Tibial nerve (tissue), 3 donors: ENCODE data around the gene INF2.
"Not testable (repeated sequence)": the region's sequence is repeated elsewhere in the genome, so short reads cannot be mapped to it uniquely, and the experiment has no call there.

Experiments
- POLR2A ChIP-seq, 2 donors: fragments of 450-650 bp; IDR thresholded peaks; one replicate each; pipeline ENCODE4 v1.6.1; 2017; ENCODE audit warnings: antibody characterized with exemption in 2 of 2, mild to moderate bottlenecking in 2 of 2, moderate library complexity in 2 of 2
- TF ChIP-seq, protein P1 (sequence below), 5 experiments: fragments of 200-600 bp in 3 of 5; fragments of 450-650 bp in 2 of 5; sonication (generic) in 3 of 5; IDR thresholded peaks; one replicate each; pipeline ENCODE4 v1.5.1; 2016 to 2019; ENCODE audit warnings: antibody characterized with exemption in 5 of 5, mild to moderate bottlenecking in 3 of 5, moderate library complexity in 2 of 5

DNA sequence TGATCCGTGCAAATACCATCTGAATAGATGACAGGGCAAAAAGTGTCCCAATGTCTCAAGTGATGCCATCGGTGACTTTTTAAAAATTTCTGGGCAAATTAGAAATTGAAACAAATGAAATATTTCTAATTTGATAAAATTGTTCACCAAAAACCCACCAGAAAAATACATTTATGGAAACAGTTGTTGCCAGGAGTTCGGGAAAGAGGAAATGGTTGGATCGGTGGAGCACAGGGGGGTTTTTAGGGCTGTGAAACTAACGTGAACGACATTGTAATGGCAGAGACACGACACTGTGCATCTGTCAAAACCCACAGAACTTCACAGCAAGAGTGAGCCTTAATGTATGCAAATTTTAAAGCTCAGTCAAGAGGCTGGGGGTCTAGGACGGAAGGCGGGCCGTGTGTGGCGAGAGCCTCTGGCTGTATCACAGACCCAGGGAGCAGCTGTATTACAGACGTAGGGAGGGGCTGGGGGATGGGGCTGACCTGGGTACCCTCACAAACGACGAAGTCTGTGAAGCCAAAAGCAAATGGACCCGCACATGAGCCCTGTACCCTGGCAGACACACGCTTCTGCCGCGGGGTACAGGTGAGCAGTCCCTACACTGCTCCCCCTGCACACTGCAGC lies 27.8 kb upstream of the INF2 start:
- TF ChIP-seq POLR2A (IDR thresholded peaks at IDR 0.05) = not testable (repeated sequence)
- TF ChIP-seq, protein P1, sequence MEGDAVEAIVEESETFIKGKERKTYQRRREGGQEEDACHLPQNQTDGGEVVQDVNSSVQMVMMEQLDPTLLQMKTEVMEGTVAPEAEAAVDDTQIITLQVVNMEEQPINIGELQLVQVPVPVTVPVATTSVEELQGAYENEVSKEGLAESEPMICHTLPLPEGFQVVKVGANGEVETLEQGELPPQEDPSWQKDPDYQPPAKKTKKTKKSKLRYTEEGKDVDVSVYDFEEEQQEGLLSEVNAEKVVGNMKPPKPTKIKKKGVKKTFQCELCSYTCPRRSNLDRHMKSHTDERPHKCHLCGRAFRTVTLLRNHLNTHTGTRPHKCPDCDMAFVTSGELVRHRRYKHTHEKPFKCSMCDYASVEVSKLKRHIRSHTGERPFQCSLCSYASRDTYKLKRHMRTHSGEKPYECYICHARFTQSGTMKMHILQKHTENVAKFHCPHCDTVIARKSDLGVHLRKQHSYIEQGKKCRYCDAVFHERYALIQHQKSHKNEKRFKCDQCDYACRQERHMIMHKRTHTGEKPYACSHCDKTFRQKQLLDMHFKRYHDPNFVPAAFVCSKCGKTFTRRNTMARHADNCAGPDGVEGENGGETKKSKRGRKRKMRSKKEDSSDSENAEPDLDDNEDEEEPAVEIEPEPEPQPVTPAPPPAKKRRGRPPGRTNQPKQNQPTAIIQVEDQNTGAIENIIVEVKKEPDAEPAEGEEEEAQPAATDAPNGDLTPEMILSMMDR (IDR thresholded peaks at IDR 0.05) = not testable (repeated sequence)
